Ascending aorta (tissue), 2 donors: ENCODE data around the gene MAML3. TPM values are rescaled to one million over a fixed set of nuclear protein-coding genes. Genes with fewer than 3 reads are reported as not detected.

Source experiments
- DNase-seq, 2 donors: peaks; one replicate each; pipeline ENCODE4 v3.0.0-alpha.2; 2019; ENCODE audit warnings: low spot score in 2 of 2
- H3K27ac ChIP-seq, 2 donors: fragments of 200-600 bp; sonication (generic); one replicate each; pipeline ENCODE4 v1.5.1; 2016 to 2017; ENCODE audit warnings: mild to moderate bottlenecking in 1 of 2
- H3K27me3 ChIP-seq: fragments of 200-600 bp; sonication (generic); one replicate; pipeline ENCODE4 v1.5.1; 2017
- H3K36me3 ChIP-seq, 2 donors: fragments of 200-600 bp; sonication (generic); one replicate each; pipeline ENCODE4 v1.5.1; 2016
- H3K4me1 ChIP-seq, 2 donors: fragments of 200-600 bp; sonication (generic); one replicate each; pipeline ENCODE4 v1.5.1; 2016 to 2017; ENCODE audit warnings: mild to moderate bottlenecking in 1 of 2
- H3K4me3 ChIP-seq, 2 donors: fragments of 200-600 bp; sonication (generic); one replicate each; pipeline ENCODE4 v1.5.1; 2016 to 2017; ENCODE audit warnings: mild to moderate bottlenecking in 1 of 2
- H3K9me3 ChIP-seq, 2 donors: fragments of 200-600 bp; sonication (generic); one replicate each; pipeline ENCODE4 v1.5.1; 2016
- CTCF ChIP-seq, 3 experiments: fragments of 200-600 bp in 2 of 3; fragments of 450-650 bp in 1 of 3; sonication (generic) in 2 of 3; IDR thresholded peaks; one replicate each; pipeline ENCODE4 v1.5.1; 2016 to 2019; ENCODE audit warnings: antibody characterized with exemption in 3 of 3, mild to moderate bottlenecking in 1 of 3, moderate library complexity in 1 of 3
- intact Hi-C: fragments of 100-400 bp; cut with DNase I; formaldehyde crosslinking; loops from one replicate; pipeline ENCODE4 v1.15.1; 2023
- total RNA-seq: library from RNA; depleted of rRNA; stranded (reverse); fragments of >200 nt; gene quantifications from one replicate; pipeline ENCODE4 v1.1.0, GENCODE V29; 2016

The MAML3 gene
- total RNA-seq, 1 donor from 2014 or later = 4.7 TPM

- Histone ChIP-seq H3K9me3 (no peaks in the 10 kb centered on the region), H3K27ac (peak overlapping the region; percentile 56 to 63)
Measured at GRCh38 chr4:140037353-140038030, 116.5 kb downstream of the MAML3 start.

GRCh38 chr4:140031706-140032105 lies 122.3 kb downstream of the MAML3 start:
- no peak overlapping the region for H3K4me3 ChIP-seq
- H3K9me3 ChIP-seq = no peaks in the 10 kb centered on the region
- peaks cover 0 to 11% of the 10 kb centered on the region in 2 donors for H3K4me1 ChIP-seq
- H3K27ac ChIP-seq = no peak overlapping the region
- no peaks in the 10 kb centered on the region for H3K27me3 ChIP-seq
- no peaks in the 10 kb centered on the region for H3K36me3 ChIP-seq
- DNase-seq = no peak
- intact Hi-C loops = no loop called here
- TF ChIP-seq CTCF (IDR thresholded peaks at IDR 0.05) = no peak

More at GRCh38 chr4:140037353-140038030, 116.5 kb downstream of the MAML3 start:
- no peak for TF ChIP-seq CTCF (IDR thresholded peaks at IDR 0.05)
- H3K36me3 ChIP-seq = no peaks in the 10 kb centered on the region
- no peaks in the 10 kb centered on the region for H3K27me3 ChIP-seq
- peaks cover 0 to 22% of the 10 kb centered on the region in 2 donors for H3K4me1 ChIP-seq
- intact Hi-C loops = no loop called here
- H3K4me3 ChIP-seq = no peak overlapping the region
- DNase-seq = no peak

GRCh38 chr4:140031061-140031460 lies 122.9 kb downstream of the MAML3 start:
- Histone ChIP-seq H3K36me3 (no peaks in the 10 kb centered on the region), H3K4me3 (no peak overlapping the region), H3K27ac (no peak overlapping the region), H3K9me3 (no peaks in the 10 kb centered on the region), H3K4me1 (peaks cover 0 to 5% of the 10 kb centered on the region in 2 donors), H3K27me3 (no peaks in the 10 kb centered on the region)
- DNase-seq = no peak
- no peak for TF ChIP-seq CTCF (IDR thresholded peaks at IDR 0.05)
- intact Hi-C loops = no loop called here

- intact Hi-C loops = no loop called here
- DNase-seq = no peak
- Histone ChIP-seq H3K27ac (no peak overlapping the region), H3K4me3 (no peak overlapping the region), H3K27me3 (no peaks in the 10 kb centered on the region), H3K9me3 (no peaks in the 10 kb centered on the region), H3K36me3 (no peaks in the 10 kb centered on the region), H3K4me1 (no peaks in the 10 kb centered on the region)
- TF ChIP-seq CTCF (IDR thresholded peaks at IDR 0.05) = no peak
Measured at GRCh38 chr4:140028676-140029517, 125.1 kb downstream of the MAML3 start.

GRCh38 chr4:140028101-140028500 lies 125.9 kb downstream of the MAML3 start:
- Histone ChIP-seq H3K27ac (no peak overlapping the region), H3K36me3 (no peaks in the 10 kb centered on the region), H3K9me3 (no peaks in the 10 kb centered on the region), H3K4me3 (no peak overlapping the region), H3K4me1 (no peaks in the 10 kb centered on the region), H3K27me3 (no peaks in the 10 kb centered on the region)
- TF ChIP-seq CTCF (IDR thresholded peaks at IDR 0.05) = no peak
- no peak for DNase-seq
- intact Hi-C loops = no loop called here
